PFSK-1 (cell line): ENCODE data around the gene ADCK1.

Experiments used
- FOXP2 ChIP-seq: optimal IDR thresholded peaks from 2 replicates; pipeline ENCODE3; 2011; ENCODE audit warnings: borderline replicate concordance, control low read depth, inconsistent platforms; ENCODE audit not compliant: insufficient read depth; ENCODE audit errors: extremely low read length, extremely low read depth
- POLR2AphosphoS5 ChIP-seq: IDR thresholded peaks from 2 replicates; pipeline ENCODE4 v1.6.1; 2012; ENCODE audit warnings: low read depth, mild to moderate bottlenecking, control low read depth, low read length, moderate library complexity
- REST ChIP-seq, 2 experiments: IDR thresholded peaks; 2 replicates each; pipeline versions ENCODE4 v1.6.1 to v1.8.0; 2011 to 2012; ENCODE audit warnings: low read depth in 2 of 2, low read length in 2 of 2, control low read depth in 1 of 2, inconsistent platforms in 1 of 2, mild to moderate bottlenecking in 1 of 2, moderate library complexity in 1 of 2; ENCODE audit not compliant: insufficient read depth in 1 of 2
- SIN3A ChIP-seq: IDR thresholded peaks from 2 replicates; pipeline ENCODE4 v1.6.1; 2012; ENCODE audit warnings: mild to moderate bottlenecking, low read length, moderate library complexity, borderline replicate concordance; ENCODE audit not compliant: insufficient read depth
- TAF1 ChIP-seq: IDR thresholded peaks from 2 replicates; pipeline ENCODE4 v1.6.1; 2012; ENCODE audit warnings: low read length, control low read depth, borderline replicate concordance; ENCODE audit not compliant: insufficient read depth

ADCK1 gene

GRCh38 chr14:77853919-77854318, 54.0 kb downstream of the ADCK1 start:
- TF ChIP-seq POLR2AphosphoS5 (no peak), FOXP2 (no peak), REST (IDR thresholded peaks at IDR 0.05; ENCODE audit: insufficient read depth in 1 of 2, low read depth in 2 of 2, low read length in 2 of 2) (no peak), SIN3A (no peak), TAF1 (no peak)

DNA sequence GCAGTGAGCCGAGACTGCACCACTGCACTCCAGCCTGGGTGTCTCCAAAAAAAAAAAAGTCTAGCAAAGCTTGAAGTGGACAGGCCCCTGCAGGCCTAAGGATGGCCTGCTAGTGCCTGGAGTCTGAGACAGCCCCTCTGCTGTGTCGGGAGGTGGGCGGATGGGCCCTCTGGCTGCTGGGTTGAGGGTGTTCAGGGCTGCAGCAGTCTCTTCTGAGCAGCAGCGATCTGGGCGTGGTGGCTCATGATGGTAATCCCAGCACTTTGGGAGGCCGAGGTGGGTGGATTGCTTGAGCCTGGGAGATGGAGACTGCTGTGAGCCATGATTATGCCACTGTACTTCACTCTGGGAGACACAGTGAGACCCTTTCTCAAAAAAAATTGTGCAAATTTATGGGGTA, 57.0 kb downstream of the ADCK1 start:
- TF ChIP-seq POLR2AphosphoS5: no peak
- no peak for TF ChIP-seq REST (IDR thresholded peaks at IDR 0.05; ENCODE audit: insufficient read depth in 1 of 2, low read depth in 2 of 2, low read length in 2 of 2)
- TF ChIP-seq SIN3A: no peak

- no peak for TF ChIP-seq POLR2AphosphoS5
- no peak for TF ChIP-seq SIN3A
- no peak for TF ChIP-seq FOXP2
- no peak for TF ChIP-seq REST (IDR thresholded peaks at IDR 0.05; ENCODE audit: insufficient read depth in 1 of 2, low read depth in 2 of 2, low read length in 2 of 2)
Measured at GRCh38 chr14:77859934-77860570, 60.1 kb downstream of the ADCK1 start.

DNA sequence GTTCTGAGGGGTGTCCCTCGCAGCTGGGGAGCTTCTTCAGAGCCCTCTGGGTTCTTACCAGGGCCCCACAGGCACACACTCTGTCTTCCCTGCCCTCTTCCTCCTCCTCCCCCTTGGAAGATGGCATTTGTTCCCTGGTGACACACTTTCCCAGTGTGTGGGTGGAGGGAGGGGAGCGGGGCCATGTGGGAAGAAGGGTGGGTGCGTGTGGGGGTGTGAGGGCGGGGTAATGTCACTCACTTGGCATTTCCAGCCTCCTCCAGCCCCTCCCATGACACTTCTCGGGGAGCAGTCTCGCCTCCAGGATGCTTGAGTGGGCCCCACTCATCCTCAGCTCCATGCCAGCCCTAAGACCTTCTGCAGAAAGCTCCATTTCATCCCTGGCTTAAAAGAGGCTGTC, 61.3 kb downstream of the ADCK1 start:
- TF ChIP-seq TAF1: no peak
- TF ChIP-seq REST (IDR thresholded peaks at IDR 0.05; ENCODE audit: insufficient read depth in 1 of 2, low read depth in 2 of 2, low read length in 2 of 2): no peak
- TF ChIP-seq SIN3A: no peak
- no peak for TF ChIP-seq FOXP2
- no peak for TF ChIP-seq POLR2AphosphoS5

DNA sequence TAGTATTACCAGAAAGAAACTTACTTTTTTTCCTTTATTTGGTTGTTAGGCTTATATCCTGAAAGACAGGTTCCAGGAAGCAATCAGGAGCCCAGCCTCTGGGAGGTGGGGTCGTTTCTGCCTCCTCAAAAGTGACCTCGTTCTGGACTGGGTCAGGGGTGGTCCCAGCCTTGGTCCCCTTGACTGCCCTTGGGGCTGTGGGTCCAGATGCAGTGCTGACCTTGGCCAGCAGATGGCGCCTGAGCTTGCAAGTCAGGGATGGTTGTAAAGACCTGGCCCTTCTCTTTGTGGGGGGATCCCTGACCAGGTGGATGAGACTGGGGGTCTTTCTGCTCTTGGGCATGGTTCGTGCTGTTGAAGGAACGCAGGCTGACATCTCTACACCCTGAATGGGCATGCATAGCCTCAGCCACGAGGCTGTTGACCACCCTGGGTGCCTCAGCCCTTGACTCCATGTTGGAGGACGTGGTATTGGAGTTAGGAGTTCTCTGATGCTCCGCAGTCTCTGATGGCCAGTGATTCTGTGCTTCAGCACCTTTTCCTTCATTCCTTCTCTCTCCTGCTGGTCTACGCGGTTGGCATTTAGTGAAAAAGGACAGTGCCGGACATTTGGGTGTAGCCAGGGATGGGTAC, 62.4 kb downstream of the ADCK1 start:
- no peak for TF ChIP-seq FOXP2
- no peak for TF ChIP-seq REST (IDR thresholded peaks at IDR 0.05; ENCODE audit: insufficient read depth in 1 of 2, low read depth in 2 of 2, low read length in 2 of 2)
- no peak for TF ChIP-seq SIN3A
- no peak for TF ChIP-seq POLR2AphosphoS5
- TF ChIP-seq TAF1: no peak
